Neural cell (in vitro differentiated cells): ENCODE data around the gene RAD51B.

Experiments
- EP300 ChIP-seq: fragments of 450-650 bp; conservative IDR thresholded peaks from 2 replicates; pipeline ENCODE4 v1.6.1; 2014; ENCODE audit warnings: antibody characterized with exemption, mild to moderate bottlenecking, moderate library complexity; ENCODE audit not compliant: poor library complexity, severe bottlenecking
- EZH2 ChIP-seq: fragments of 200-600, 300-800 bp; shearing (Covaris generic), sonication (generic); IDR thresholded peaks from 2 replicates; pipeline ENCODE4 v1.6.1; 2014; ENCODE audit warnings: antibody characterized with exemption, low read length, borderline replicate concordance, mild to moderate bottlenecking; ENCODE audit not compliant: insufficient read depth, poor library complexity, severe bottlenecking
- MXI1 ChIP-seq: fragments of 450-650 bp; conservative IDR thresholded peaks from 2 replicates; pipeline ENCODE4 v1.6.1; 2014; ENCODE audit warnings: antibody characterized with exemption, mild to moderate bottlenecking; ENCODE audit not compliant: poor library complexity, severe bottlenecking
- POLR2AphosphoS5 ChIP-seq: IDR thresholded peaks from 2 replicates; pipeline ENCODE4 v1.6.1; 2012
- RAD21 ChIP-seq: fragments of 450-650 bp; conservative IDR thresholded peaks from 2 replicates; pipeline ENCODE4 v1.6.1; 2014; ENCODE audit warnings: antibody characterized with exemption, mild to moderate bottlenecking, moderate library complexity
- REST ChIP-seq: IDR thresholded peaks from 2 replicates; pipeline ENCODE4 v1.6.1; 2012; ENCODE audit warnings: borderline replicate concordance
- SMC3 ChIP-seq: fragments of 450-650 bp; conservative IDR thresholded peaks from 2 replicates; pipeline ENCODE4 v1.6.1; 2014; ENCODE audit warnings: antibody characterized with exemption, mild to moderate bottlenecking, moderate library complexity; ENCODE audit not compliant: poor library complexity
- TAF1 ChIP-seq: IDR thresholded peaks from 2 replicates; pipeline ENCODE4 v1.6.1; 2012; ENCODE audit warnings: low read depth
- TF ChIP-seq, protein P1 (sequence below): fragments of 450-650 bp; IDR thresholded peaks from 2 replicates; pipeline ENCODE4 v1.5.1; 2014; ENCODE audit warnings: antibody characterized with exemption, mild to moderate bottlenecking, moderate library complexity; ENCODE audit not compliant: poor library complexity, severe bottlenecking

DNA sequence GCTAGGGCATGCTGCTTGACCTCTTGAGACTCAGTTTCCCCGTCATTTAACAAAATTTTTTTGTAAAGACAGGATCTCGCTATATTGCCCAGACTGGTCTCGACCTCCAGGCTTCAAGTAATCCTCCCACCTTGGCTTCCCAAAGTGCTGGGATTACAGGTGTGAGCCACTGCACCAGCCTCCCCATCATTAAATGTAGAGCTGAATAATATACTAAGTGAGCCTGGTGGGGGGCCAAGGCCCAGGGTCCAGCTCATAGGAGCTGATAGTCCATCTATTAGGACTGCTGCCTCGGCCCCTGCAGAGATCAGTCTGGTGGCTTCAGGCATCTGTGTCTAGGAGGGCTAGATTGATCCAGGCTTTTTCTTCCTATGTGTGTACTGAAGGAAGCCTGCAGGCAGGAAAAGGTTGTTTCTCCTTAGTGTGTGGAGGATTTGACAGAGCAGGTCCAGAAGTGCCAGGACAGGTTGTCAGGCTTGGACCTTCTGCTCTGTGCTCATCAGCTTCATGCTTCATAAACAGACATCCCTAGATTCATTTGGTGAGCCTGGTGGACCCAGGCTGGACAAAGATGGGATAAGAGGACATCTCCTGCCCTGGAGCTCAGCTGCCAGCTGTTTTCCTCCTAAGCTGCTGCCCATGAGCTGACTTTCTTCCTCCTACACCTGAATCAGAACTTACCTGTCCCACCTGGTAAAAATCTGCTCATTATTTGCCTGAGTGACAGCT lies 837.9 kb downstream of the RAD51B start:
- TF ChIP-seq TAF1 (no peak), EP300 (no peak), REST (no peak), EZH2 (no peak), POLR2AphosphoS5 (no peak), MXI1 (no peak), RAD21 (no peak), SMC3 (no peak)
- TF ChIP-seq, protein P1, sequence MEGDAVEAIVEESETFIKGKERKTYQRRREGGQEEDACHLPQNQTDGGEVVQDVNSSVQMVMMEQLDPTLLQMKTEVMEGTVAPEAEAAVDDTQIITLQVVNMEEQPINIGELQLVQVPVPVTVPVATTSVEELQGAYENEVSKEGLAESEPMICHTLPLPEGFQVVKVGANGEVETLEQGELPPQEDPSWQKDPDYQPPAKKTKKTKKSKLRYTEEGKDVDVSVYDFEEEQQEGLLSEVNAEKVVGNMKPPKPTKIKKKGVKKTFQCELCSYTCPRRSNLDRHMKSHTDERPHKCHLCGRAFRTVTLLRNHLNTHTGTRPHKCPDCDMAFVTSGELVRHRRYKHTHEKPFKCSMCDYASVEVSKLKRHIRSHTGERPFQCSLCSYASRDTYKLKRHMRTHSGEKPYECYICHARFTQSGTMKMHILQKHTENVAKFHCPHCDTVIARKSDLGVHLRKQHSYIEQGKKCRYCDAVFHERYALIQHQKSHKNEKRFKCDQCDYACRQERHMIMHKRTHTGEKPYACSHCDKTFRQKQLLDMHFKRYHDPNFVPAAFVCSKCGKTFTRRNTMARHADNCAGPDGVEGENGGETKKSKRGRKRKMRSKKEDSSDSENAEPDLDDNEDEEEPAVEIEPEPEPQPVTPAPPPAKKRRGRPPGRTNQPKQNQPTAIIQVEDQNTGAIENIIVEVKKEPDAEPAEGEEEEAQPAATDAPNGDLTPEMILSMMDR, result no peak
